Uterus (tissue), 2 donors: ENCODE results near the gene LIPN.

Experiments
- POLR2A ChIP-seq, 2 donors: fragments of 450-650 bp; IDR thresholded peaks; one replicate each; pipeline ENCODE4 v1.6.1; 2016; ENCODE audit warnings: antibody characterized with exemption in 2 of 2, mild to moderate bottlenecking in 1 of 2, moderate library complexity in 1 of 2
- TF ChIP-seq, protein P1 (sequence below), 4 experiments: fragments of 200-600 bp in 2 of 4; fragments of 450-650 bp in 2 of 4; sonication (generic) in 2 of 4; IDR thresholded peaks; one replicate each; pipeline ENCODE4 v1.5.1; 2016 to 2019; ENCODE audit warnings: antibody characterized with exemption in 4 of 4, mild to moderate bottlenecking in 2 of 4, moderate library complexity in 1 of 4

DNA sequence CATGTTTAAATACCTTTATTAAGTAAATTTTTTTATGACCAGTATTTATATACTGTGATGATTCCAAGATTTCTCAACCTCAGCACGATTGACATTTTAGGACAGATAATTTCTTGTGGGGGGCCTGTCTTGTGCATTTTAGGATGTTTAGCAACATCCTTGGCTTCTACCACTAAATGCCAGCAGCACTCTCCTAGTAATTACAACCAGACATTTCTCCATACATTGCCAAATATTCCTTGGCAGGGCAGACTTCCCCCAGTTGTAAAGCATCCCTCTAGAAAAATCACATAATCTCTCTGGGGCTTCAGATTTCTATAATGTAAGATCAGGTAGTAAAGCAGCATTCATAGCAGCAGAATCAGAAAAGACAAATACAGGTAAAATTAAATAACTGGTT is 34.9 kb downstream of the LIPN start:
- TF ChIP-seq, protein P1, sequence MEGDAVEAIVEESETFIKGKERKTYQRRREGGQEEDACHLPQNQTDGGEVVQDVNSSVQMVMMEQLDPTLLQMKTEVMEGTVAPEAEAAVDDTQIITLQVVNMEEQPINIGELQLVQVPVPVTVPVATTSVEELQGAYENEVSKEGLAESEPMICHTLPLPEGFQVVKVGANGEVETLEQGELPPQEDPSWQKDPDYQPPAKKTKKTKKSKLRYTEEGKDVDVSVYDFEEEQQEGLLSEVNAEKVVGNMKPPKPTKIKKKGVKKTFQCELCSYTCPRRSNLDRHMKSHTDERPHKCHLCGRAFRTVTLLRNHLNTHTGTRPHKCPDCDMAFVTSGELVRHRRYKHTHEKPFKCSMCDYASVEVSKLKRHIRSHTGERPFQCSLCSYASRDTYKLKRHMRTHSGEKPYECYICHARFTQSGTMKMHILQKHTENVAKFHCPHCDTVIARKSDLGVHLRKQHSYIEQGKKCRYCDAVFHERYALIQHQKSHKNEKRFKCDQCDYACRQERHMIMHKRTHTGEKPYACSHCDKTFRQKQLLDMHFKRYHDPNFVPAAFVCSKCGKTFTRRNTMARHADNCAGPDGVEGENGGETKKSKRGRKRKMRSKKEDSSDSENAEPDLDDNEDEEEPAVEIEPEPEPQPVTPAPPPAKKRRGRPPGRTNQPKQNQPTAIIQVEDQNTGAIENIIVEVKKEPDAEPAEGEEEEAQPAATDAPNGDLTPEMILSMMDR (IDR thresholded peaks at IDR 0.05) = no peak
- TF ChIP-seq POLR2A (IDR thresholded peaks at IDR 0.05) = no peak
